Neural progenitor cell (in vitro differentiated cells): ENCODE measurements around the gene FXYD5.

Experiments used
- CTCF ChIP-seq: fragments of 200-600 bp; sonication (generic); IDR thresholded peaks from 2 replicates; pipeline ENCODE4 v1.5.1; 2017; ENCODE audit warnings: antibody characterized with exemption, mild to moderate bottlenecking
- EZH2 ChIP-seq: fragments of 200-600 bp; sonication (generic); IDR thresholded peaks from 2 replicates; pipeline ENCODE4 v1.6.1; 2017; ENCODE audit warnings: antibody characterized with exemption, mild to moderate bottlenecking, moderate library complexity
- EZH2phosphoT487 ChIP-seq: fragments of 200-600 bp; sonication (generic); IDR thresholded peaks from 2 replicates; pipeline ENCODE4 v1.6.1; 2017; ENCODE audit warnings: antibody characterized with exemption

GRCh38 chr19:35151273-35152065 lies 3.1 kb upstream of the FXYD5 start:
- TF ChIP-seq CTCF (no peak), EZH2phosphoT487 (no peak), EZH2 (no peak)
